GM21360 (cell line): Measurements from ENCODE around the gene NR0B2.
"Not testable (repeated sequence)": the region's sequence is repeated elsewhere in the genome, so short reads cannot be mapped to it uniquely, and the experiment has no call there.

Source experiments
- ATAC-seq: cut with Tn5 transposase; IDR thresholded peaks from one replicate; pipeline ENCODE4 v1.9.1; 2021; ENCODE audit warnings: mild to moderate bottlenecking, moderate library complexity; ENCODE audit not compliant: unreplicated experiment

Gene NR0B2

DNA sequence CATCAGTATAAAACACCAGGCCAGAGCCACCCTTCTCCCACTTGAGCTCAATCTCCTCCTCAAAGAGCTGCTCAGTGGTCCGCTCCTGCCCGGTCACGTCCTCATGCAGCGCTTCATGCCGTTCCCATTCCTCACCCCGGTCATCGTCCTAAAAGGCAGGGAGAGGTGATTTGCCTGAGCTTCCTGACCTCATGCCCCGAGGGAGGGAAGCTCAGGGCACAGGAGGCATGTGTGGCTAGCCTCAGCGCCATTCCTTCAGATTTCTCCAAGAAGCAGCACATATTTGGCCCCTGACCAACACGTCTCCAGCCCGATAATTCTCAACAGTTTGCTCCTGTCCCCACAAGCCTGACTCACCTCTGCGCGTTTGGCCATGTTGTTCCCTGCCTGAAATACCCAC lies 19.5 kb downstream of the NR0B2 start:
- no peak for ATAC-seq

DNA sequence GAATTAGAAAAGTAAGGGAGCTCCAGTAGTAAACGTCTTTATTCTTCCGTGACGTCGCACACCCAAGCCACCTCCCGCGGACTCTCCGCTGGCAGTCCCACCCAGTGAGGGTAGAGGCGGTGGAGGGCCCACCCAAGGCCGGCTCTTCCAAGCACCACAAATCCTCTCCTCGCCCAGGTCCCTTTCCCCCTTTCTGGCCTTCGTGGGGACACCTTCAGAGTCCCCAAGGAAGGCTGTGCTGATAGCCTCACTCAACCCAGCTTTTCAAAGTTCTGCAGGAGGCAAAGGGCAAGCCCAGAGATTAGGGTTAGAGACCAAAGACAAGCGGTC lies 23.3 kb downstream of the NR0B2 start:
- peak; percentile 31 for ATAC-seq

- ATAC-seq = peak; percentile 72
These were observed 24.0 kb downstream of the NR0B2 start, which contains the start of gene GPN2 for GRCh38 chr1:26889551-26890466. Gene GPN2 (minus strand): TSS chr1:26890283. CDS start chr1:26890096, 187 bp downstream.

DNA sequence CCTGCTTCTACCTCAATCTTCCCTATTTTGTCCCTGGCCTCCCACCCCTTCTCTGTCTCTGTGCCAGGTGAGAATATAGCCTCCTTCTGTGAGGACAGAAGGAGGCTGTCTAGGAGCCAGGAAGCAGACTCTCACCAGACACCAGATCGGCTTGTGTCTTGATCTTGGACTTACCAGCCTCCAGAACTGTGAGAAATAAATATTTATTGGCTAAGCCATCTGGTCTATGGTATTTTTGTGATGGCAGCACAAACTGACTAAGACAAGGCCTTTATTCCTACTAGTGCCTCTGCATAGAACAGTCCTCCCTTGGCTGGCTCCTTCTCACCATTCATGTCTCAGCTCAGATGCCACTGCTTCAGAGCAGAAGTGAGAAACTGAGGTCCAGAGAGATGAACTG lies 25.5 kb downstream of the NR0B2 start:
- ATAC-seq = no peak

GRCh38 chr1:26887125-26887524 lies 26.6 kb downstream of the NR0B2 start:
- no peak for ATAC-seq

DNA sequence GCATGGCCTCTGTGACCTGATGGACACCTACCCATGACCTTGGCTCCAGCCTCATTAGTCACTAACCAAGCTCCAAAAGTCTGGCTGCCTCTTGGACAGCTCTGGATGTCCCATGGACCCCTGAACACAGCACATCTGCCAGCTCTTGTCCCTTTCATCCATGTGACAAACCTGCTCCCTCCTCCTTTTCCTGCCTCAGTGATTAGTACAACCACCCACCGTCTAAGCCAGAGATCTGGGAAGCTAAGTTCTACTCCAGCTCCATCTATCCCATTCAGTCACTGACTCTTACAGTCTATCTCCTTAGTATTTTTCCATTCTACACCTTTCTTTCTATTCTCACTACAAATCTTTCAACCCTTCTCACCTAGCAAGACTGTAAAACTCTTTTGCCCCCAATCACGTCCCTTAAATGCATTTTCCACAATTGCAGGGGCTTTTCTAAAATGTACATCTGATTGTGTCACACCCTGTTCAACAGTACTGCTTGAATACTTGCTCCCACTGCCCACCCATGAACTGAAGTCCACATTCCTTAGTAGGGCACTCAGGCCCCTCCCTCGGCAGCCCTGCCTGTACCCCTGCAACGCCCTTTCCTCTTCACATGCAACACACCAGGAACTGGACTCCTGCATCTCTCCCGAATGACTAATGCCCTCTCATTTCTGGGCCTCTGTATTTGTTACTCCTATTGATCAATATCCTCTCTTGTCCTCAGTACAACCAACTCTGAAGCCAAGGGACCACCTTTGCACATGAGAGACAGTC lies 30.9 kb downstream of the NR0B2 start:
- no peak for ATAC-seq

DNA sequence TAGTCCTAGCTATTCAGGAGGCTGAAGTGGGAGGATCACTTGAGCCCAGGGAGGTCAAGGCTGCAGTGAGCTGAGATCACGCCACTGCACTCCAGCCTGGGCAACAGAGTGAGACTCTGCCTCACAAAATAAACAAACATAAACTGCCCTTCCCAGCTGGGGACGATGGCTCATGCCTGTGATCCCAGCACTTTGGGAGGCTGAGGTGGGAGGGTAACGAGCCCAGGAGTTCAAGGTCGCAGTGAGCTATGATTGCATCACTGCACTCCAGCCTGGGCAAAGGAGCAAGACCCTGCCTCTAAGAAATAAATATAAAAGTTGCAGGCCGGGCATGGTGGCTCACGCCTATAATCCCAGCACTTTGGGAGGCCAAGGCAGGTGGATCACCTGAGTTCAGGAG lies 32.2 kb downstream of the NR0B2 start:
- ATAC-seq = not testable (repeated sequence)

DNA sequence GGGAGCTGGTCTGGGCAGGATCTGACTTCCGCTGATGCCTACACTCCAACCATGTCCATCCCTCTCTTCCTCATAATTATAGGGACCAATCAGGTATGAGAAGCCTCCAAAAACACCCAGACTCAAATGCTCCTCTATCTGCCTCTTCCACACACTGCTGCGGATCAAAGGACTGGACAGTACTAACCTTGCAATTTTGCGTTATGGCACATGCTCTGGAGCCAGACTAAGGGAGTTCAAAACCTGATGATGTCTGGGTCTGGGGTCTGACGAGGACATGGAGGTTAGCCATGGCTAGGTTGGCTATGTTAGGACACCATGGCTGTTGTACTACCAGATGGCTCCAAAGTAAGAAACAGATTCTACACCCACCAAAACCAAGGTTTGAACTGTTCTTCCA lies 34.0 kb downstream of the NR0B2 start:
- ATAC-seq = no peak

DNA sequence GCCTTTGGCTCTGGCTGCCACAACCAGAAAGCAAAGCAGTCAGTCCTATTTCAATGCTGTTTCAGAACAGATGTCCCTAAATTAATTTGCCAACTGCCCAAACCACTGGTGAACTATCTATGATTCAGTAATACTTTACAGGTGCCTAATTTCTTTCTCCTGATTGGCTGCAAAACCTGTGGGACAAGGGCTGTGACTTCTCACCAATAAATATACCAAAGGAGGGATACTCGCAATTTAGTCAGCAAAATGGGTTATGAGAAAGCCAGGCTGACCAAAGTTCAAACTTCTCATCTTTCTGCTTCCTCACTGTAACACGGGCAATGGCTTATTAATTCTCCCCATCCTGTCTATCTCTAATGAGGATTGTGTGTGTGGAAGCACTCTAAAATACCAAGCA lies 36.4 kb downstream of the NR0B2 start:
- ATAC-seq = no peak

DNA sequence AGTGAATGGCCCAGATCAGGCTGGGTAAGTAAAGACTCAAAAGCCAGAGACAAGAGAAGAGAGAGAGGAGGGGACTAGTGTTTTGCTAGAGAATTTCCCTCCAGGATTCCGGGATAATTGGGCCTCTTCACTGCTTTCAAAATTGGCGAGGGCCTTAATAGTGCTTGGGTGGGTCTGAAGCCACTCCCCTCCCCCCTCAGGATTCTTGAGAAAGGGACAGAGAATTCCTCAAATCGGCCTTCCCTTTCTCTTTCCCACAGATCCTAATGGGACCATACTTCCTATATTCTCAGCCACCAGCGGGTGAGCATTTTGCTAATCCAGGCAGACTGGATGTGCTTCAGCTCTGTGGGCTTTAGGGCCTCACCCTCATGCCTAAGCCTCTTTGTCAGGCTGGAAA lies 38.9 kb downstream of the NR0B2 start:
- ATAC-seq = no peak

- not testable (repeated sequence) for ATAC-seq
These were observed 40.7 kb downstream of the NR0B2 start for GRCh38 chr1:26873097-26873496.

DNA sequence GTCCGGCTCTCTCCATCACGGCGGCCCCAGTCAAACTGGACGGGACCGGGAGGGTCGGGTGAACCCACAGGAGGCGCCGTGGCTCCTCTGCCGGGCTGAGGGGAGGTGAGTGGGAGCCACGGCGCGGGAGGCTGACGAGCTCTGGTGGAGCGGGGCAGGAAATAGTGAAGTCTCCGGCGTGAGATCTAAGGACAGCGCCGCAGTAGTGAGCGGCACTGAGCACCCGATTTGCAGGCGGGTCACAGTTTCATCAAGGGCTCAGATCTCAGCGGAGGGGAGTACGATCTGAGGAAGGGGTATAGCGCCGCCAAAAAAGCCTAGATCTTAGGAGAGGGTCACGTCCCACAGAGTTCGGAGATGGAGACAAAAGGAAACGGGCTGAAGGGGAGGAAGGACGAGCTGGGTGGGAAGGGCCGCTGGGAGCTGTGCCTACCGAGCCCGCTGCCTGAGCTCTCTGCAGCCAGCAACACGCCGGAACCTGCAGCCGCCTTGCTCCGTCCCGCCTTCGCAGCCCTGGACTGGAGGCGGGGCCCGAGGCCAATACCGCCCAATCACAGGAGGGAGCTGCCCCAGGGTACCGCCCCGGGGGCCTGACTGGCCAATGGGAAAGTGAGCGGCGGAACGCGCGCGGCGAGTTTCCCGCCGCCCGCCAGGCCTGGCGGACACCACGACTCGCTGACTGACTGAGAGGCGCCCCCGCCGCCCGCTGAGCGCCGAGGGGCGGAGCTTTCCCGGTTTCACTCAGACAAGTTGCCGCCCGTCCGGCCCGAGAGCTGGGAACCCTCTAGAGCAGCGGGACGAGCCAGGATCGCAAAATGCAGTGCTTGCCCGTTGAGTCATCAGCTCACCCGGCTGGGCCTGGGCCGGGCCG lies 48.9 kb downstream of the NR0B2 start:
- ATAC-seq = peak; percentile 77

DNA sequence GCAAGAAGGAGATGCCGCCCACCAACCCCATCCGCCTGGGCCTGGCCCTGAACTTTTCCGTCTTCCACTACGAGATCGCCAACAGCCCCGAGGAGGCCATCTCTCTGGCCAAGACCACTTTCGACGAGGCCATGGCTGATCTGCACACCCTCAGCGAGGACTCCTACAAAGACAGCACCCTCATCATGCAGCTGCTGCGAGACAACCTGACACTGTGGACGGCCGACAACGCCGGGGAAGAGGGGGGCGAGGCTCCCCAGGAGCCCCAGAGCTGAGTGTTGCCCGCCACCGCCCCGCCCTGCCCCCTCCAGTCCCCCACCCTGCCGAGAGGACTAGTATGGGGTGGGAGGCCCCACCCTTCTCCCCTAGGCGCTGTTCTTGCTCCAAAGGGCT lies 50.1 kb downstream of the NR0B2 start:
- ATAC-seq = no peak

DNA sequence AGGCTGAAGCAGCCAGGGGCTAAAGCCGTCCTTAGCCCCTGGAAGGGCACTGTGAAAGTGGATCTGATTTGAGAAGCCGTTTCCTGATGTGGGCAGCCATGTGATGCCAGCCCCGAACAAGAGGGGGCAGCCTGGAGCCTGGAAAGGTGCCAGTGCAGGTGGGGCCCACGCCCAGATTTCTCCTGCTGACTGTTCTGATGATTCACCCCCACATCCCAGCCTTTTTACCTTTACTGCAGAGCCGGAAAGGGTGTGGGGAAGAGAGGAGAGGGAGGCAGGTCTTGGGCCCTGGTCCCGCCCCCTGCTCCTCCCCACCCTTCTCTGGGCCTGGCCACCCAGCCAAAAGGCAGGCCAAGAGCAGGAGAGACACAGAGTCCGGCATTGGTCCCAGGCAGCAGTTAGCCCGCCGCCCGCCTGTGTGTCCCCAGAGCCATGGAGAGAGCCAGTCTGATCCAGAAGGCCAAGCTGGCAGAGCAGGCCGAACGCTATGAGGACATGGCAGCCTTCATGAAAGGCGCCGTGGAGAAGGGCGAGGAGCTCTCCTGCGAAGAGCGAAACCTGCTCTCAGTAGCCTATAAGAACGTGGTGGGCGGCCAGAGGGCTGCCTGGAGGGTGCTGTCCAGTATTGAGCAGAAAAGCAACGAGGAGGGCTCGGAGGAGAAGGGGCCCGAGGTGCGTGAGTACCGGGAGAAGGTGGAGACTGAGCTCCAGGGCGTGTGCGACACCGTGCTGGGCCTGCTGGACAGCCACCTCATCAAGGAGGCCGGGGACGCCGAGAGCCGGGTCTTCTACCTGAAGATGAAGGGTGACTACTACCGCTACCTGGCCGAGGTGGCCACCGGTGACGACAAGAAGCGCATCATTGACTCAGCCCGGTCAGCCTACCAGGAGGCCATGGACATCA lies 50.7 kb downstream of the NR0B2 start, which contains the start of gene SFN:
SFN (plus strand) TSS at position 369 of the 904 bp plus-strand sequence; CDS start at position 433, 64 bp downstream.
- no peak for ATAC-seq

- ATAC-seq = no peak
These were observed 51.8 kb downstream of the NR0B2 start for GRCh38 chr1:26861889-26862378.
